Rectal smooth muscle tissue (tissue), 1 donor: Measurements from ENCODE around the gene MAP3K7CL.

Experiments used
- H3K27ac ChIP-seq: one replicate; pipeline ENCODE4 v1.7.0; 2013; ENCODE audit warnings: low read depth, low read length, inconsistent platforms
- H3K27me3 ChIP-seq: one replicate; pipeline ENCODE4 v1.7.0; 2013; ENCODE audit warnings: low read length; ENCODE audit not compliant: control insufficient read depth, insufficient read depth
- H3K36me3 ChIP-seq: one replicate; pipeline ENCODE4 v1.7.0; 2013; ENCODE audit warnings: low read length; ENCODE audit not compliant: control insufficient read depth, insufficient read depth
- H3K4me1 ChIP-seq: one replicate; pipeline ENCODE4 v1.7.0; 2013; ENCODE audit warnings: low read length; ENCODE audit not compliant: control insufficient read depth, insufficient read depth
- H3K4me3 ChIP-seq: one replicate; pipeline ENCODE4 v1.7.0; 2013; ENCODE audit warnings: low read length
- H3K9ac ChIP-seq: one replicate; pipeline ENCODE4 v1.7.0; 2013; ENCODE audit warnings: low read length

The MAP3K7CL gene

GRCh38 chr21:29144736-29145353, 14.4 kb downstream of the MAP3K7CL start:
- H3K9ac ChIP-seq: no peak overlapping the region
- peak overlapping the region; percentile 74 for H3K27ac ChIP-seq

GRCh38 chr21:29145354-29145782, 14.9 kb downstream of the MAP3K7CL start:
- Histone ChIP-seq H3K27ac (peak overlapping the region; percentile 74), H3K4me1 (peaks cover 13% of the 10 kb centered on the region), H3K4me3 (no peak overlapping the region), H3K36me3 (no peaks in the 10 kb centered on the region), H3K9ac (no peak overlapping the region), H3K27me3 (no peaks in the 10 kb centered on the region)

More at GRCh38 chr21:29144736-29145353, 14.4 kb downstream of the MAP3K7CL start:
- H3K27me3 ChIP-seq: no peaks in the 10 kb centered on the region
- H3K4me3 ChIP-seq: no peak overlapping the region
- H3K4me1 ChIP-seq: peaks cover 13% of the 10 kb centered on the region
- no peaks in the 10 kb centered on the region for H3K36me3 ChIP-seq

GRCh38 chr21:29145852-29146453, 15.5 kb downstream of the MAP3K7CL start:
- peaks cover 13% of the 10 kb centered on the region for H3K4me1 ChIP-seq
- no peak overlapping the region for H3K9ac ChIP-seq
- no peak overlapping the region for H3K4me3 ChIP-seq
- H3K27me3 ChIP-seq: no peaks in the 10 kb centered on the region
- no peaks in the 10 kb centered on the region for H3K36me3 ChIP-seq
- H3K27ac ChIP-seq: peak overlapping the region; percentile 74

GRCh38 chr21:29146726-29147125, 16.3 kb downstream of the MAP3K7CL start:
- H3K4me1 ChIP-seq: peaks cover 13% of the 10 kb centered on the region
- peak overlapping the region; percentile 56 for H3K27ac ChIP-seq
- H3K9ac ChIP-seq: no peak overlapping the region
- H3K4me3 ChIP-seq: no peak overlapping the region
- H3K27me3 ChIP-seq: no peaks in the 10 kb centered on the region
- no peaks in the 10 kb centered on the region for H3K36me3 ChIP-seq

- Histone ChIP-seq H3K27ac (no peak overlapping the region), H3K4me1 (peaks cover 13% of the 10 kb centered on the region), H3K4me3 (no peak overlapping the region)
Observed at GRCh38 chr21:29148530-29148929, 18.1 kb downstream of the MAP3K7CL start.

GRCh38 chr21:29149808-29150425, 19.5 kb downstream of the MAP3K7CL start:
- Histone ChIP-seq H3K4me1 (peaks cover 13% of the 10 kb centered on the region), H3K36me3 (no peaks in the 10 kb centered on the region), H3K9ac (no peak overlapping the region), H3K4me3 (no peak overlapping the region), H3K27me3 (no peaks in the 10 kb centered on the region), H3K27ac (no peak overlapping the region)

More at GRCh38 chr21:29148530-29148929, 18.1 kb downstream of the MAP3K7CL start:
- no peaks in the 10 kb centered on the region for H3K36me3 ChIP-seq
- no peak overlapping the region for H3K9ac ChIP-seq
- H3K27me3 ChIP-seq: no peaks in the 10 kb centered on the region

- Histone ChIP-seq H3K4me3 (no peak overlapping the region), H3K9ac (no peak overlapping the region), H3K27me3 (no peaks in the 10 kb centered on the region), H3K4me1 (no peaks in the 10 kb centered on the region), H3K36me3 (no peaks in the 10 kb centered on the region), H3K27ac (no peak overlapping the region)
Observed at GRCh38 chr21:29151931-29152330, 21.5 kb downstream of the MAP3K7CL start.

- no peaks in the 10 kb centered on the region for H3K4me1 ChIP-seq
- H3K27ac ChIP-seq: no peak overlapping the region
- no peaks in the 10 kb centered on the region for H3K27me3 ChIP-seq
- no peak overlapping the region for H3K4me3 ChIP-seq
- H3K36me3 ChIP-seq: no peaks in the 10 kb centered on the region
- no peak overlapping the region for H3K9ac ChIP-seq
Observed at GRCh38 chr21:29152916-29153315, 22.5 kb downstream of the MAP3K7CL start.

- Histone ChIP-seq H3K27me3 (no peaks in the 10 kb centered on the region), H3K27ac (no peak overlapping the region), H3K4me3 (no peak overlapping the region), H3K36me3 (no peaks in the 10 kb centered on the region), H3K4me1 (no peaks in the 10 kb centered on the region), H3K9ac (no peak overlapping the region)
Observed at GRCh38 chr21:29154270-29154669, 23.8 kb downstream of the MAP3K7CL start.

GRCh38 chr21:29155118-29155932, 24.9 kb downstream of the MAP3K7CL start:
- Histone ChIP-seq H3K9ac (no peak overlapping the region), H3K4me3 (peak overlapping the region; percentile 3), H3K4me1 (no peaks in the 10 kb centered on the region), H3K36me3 (no peaks in the 10 kb centered on the region), H3K27ac (no peak overlapping the region), H3K27me3 (no peaks in the 10 kb centered on the region)

- no peak overlapping the region for H3K27ac ChIP-seq
- H3K4me3 ChIP-seq: peak overlapping the region; percentile 3
- H3K27me3 ChIP-seq: no peaks in the 10 kb centered on the region
- H3K36me3 ChIP-seq: no peaks in the 10 kb centered on the region
- H3K4me1 ChIP-seq: no peaks in the 10 kb centered on the region
- H3K9ac ChIP-seq: no peak overlapping the region
Observed at GRCh38 chr21:29155933-29156260, 25.5 kb downstream of the MAP3K7CL start.

GRCh38 chr21:29157080-29157479, 26.6 kb downstream of the MAP3K7CL start:
- Histone ChIP-seq H3K27ac (no peak overlapping the region), H3K9ac (no peak overlapping the region), H3K4me3 (no peak overlapping the region), H3K4me1 (no peaks in the 10 kb centered on the region), H3K36me3 (no peaks in the 10 kb centered on the region), H3K27me3 (no peaks in the 10 kb centered on the region)
